ENCODE results near the gene RS1.

The RS1 gene

GRCh38 chrX:18682979-18683387 is 11.1 kb upstream of the RS1 start:
- TF ChIP-seq ZFX (IDR thresholded peaks at IDR 0.05): no peak
- TF ChIP-seq, protein P1, sequence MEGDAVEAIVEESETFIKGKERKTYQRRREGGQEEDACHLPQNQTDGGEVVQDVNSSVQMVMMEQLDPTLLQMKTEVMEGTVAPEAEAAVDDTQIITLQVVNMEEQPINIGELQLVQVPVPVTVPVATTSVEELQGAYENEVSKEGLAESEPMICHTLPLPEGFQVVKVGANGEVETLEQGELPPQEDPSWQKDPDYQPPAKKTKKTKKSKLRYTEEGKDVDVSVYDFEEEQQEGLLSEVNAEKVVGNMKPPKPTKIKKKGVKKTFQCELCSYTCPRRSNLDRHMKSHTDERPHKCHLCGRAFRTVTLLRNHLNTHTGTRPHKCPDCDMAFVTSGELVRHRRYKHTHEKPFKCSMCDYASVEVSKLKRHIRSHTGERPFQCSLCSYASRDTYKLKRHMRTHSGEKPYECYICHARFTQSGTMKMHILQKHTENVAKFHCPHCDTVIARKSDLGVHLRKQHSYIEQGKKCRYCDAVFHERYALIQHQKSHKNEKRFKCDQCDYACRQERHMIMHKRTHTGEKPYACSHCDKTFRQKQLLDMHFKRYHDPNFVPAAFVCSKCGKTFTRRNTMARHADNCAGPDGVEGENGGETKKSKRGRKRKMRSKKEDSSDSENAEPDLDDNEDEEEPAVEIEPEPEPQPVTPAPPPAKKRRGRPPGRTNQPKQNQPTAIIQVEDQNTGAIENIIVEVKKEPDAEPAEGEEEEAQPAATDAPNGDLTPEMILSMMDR (conservative IDR thresholded peaks at IDR 0.05): no peak
- H3K27ac ChIP-seq: no peak overlapping the region

- no peak overlapping the region for H3K27ac ChIP-seq
- TF ChIP-seq, protein P1 (conservative IDR thresholded peaks at IDR 0.05): no peak
- no peak for TF ChIP-seq ZFX (IDR thresholded peaks at IDR 0.05)
These were observed 10.1 kb upstream of the RS1 start for GRCh38 chrX:18681996-18682395.

DNA sequence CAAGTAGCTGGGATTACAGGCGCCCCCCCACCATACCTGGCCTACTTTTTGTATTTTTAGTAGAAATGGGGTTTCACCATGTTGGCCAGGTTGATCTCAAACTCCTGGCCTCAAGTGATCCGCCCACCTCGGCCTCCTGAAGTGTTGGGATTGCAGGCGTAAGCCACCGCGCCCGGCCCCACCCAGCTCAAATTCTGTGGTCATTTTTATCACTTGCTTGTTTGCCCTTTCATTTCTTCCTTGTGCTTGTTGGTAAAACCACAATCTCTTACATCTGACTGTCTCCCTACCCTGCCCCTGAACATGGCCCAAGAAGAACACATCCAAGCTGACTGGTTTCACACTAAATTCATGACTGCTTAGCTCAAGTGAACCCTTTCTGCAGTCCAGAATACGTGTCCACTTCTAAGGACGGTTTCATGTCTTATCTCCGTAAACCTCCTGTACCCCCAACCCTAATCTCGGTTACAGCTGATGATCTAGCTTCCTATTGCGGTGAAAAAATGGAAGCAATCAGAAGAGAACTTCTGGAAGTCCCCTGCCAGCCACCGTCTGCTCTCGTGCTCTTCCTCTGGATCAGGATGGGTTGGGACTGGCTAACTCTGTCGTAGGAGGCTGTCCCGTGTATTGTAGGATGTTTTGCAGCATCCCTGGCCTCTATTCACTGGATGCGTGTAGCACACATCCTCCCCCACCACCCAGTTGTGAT is 5.4 kb upstream of the RS1 start:
- TF ChIP-seq ZFX (IDR thresholded peaks at IDR 0.05): no peak
- H3K27ac ChIP-seq: no peak overlapping the region

DNA sequence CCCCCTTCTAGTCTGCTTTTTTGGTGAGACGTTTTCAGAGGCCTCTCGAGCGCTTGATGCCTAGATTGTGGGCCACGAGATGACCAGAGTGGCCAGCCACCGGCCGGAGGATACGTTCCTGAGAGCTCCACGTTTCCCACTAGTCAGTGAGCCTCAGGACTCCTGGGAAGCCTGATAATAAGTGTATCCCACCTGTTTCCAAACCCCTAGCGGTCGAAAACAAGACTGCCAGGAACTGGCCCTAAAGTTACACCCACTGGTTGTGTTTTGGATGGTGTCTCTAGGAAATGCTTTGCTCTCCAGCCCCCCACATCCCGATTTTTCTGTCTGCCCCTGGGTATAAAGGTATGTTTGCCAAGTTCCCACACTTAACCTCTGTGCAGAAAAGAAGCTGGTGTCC is 4.6 kb upstream of the RS1 start:
- H3K27ac ChIP-seq: no peak overlapping the region
- no peak for TF ChIP-seq ZFX (IDR thresholded peaks at IDR 0.05)
- TF ChIP-seq, protein P1 (conservative IDR thresholded peaks at IDR 0.05): no peak

DNA sequence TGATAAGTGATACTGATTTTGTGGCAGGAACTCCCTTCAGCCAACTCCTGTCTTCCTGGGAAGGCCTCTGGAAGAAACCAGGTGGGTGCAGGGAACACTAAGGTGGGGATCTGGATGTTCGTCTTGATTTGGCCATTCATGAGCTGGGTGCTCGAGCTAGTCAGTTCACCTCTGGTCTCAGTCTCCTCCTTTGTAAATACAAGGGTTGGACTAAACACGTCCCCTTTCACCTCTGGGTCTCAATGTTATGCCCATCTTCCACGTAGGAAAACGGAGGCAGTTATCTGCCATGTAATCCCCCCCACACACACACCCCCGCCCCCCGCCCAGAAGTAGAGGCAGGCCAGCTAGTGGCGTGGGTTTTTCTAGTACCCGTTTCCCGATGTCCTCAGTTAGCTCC is 4.1 kb upstream of the RS1 start:
- TF ChIP-seq ZFX (IDR thresholded peaks at IDR 0.05): no peak
- TF ChIP-seq, protein P1 (conservative IDR thresholded peaks at IDR 0.05): no peak
- no peak overlapping the region for H3K27ac ChIP-seq

DNA sequence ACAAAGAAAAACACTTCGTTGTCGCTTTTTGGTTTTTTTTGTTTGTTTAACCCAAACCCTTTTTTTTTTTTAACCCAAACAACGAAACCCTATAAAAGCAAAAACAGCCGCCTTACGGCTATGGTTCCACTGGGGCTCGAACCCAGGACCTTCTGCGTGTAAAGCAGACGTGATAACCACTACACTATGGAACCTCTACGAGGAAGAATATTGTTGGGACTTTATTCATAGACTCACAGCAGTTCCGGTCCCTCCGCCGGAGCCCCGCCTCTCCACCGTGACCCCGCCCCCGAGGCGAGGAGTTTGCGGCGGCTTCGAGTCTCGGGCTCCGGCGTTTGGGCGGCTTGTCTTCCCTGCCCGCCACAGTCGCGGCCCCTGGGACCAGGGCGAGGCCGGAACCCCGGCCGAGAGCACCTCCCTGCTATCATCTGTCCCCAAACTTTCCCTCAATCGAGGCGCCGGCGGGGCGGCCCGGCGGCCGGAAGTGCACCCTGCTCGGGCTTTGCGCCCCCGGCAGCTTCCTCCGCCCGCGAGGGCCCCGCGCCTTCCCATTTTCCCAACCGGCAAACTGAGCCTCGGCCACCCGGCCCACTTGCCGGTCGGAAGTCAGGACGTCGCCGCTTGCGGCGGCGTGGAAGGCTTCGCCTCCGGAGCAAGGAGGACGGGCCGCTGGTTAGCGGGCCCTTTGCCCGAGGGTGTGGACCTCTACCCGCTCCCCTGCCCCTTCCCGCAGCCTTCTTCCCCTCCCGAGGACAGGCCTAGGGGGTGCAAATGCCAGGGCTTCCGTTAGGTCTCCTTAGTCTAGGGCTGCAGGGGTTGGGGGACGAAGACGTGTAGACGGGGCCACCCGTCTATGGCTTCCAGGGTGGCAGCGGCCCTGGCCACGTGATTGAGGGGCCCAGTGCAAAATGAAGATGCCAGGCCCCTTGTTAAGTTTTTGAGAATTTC is 3.2 kb upstream of the RS1 start:
- TF ChIP-seq, protein P1 (conservative IDR thresholded peaks at IDR 0.05): no peak
- TF ChIP-seq ZFX (IDR thresholded peaks at IDR 0.05): peak; percentile 64
- H3K27ac ChIP-seq: peak overlapping the region; percentile 82

DNA sequence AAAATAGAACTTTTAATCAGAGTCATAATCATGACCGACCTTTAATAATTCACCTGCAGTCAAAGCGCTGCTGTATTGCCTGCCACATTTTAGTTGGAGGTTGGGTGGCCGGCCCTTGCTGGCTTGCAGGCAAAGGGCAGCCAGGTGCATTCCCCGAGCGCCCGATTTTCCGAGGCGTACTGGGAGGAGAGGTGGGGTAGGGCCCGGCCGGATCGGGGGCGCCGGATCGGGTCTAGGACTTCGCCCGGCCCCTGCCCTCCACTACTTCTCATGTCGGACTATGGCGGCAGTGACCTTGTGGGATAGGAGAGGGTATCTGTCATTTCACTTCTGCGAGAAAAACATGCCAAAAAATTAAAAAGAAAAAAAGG is 2.5 kb upstream of the RS1 start:
- TF ChIP-seq, protein P1 (conservative IDR thresholded peaks at IDR 0.05): no peak
- no peak for TF ChIP-seq ZFX (IDR thresholded peaks at IDR 0.05)
- H3K27ac ChIP-seq: peak overlapping the region; percentile 82

Measured in C4-2B (cell line).